Naive B cell (primary cell): Measurements from ENCODE around the gene ESR2. TPM values are rescaled to one million over a fixed set of nuclear protein-coding genes. Genes with fewer than 3 reads are reported as not detected.

Experiments
- ATAC-seq, 2 donors: fragments of 150-1000 bp; cut with Tn5 transposase; 2 replicates each; pipeline ENCODE4 v1.10.0; 2021; ENCODE audit warnings: low read depth in 2 of 2, mild to moderate bottlenecking in 2 of 2, moderate library complexity in 2 of 2
- DNase-seq: peaks from one replicate; pipeline ENCODE4 v3.0.0; 2022
- H3K27ac Mint-ChIP-seq, 6 donors: one replicate each; pipeline ENCODE4 v1.8.0; 2020 to 2022; ENCODE audit warnings: mild to moderate bottlenecking in 6 of 6, mixed read lengths in 6 of 6, moderate library complexity in 5 of 6, inconsistent platforms in 2 of 6
- H3K27me3 Mint-ChIP-seq, 3 donors: one replicate each; pipeline ENCODE4 v1.8.0; 2021 to 2022; ENCODE audit warnings: mixed read lengths in 3 of 3, mild to moderate bottlenecking in 1 of 3
- H3K36me3 Mint-ChIP-seq, 2 donors: one replicate each; pipeline ENCODE4 v1.8.0; 2020 to 2022; ENCODE audit warnings: mixed read lengths in 2 of 2, inconsistent platforms in 1 of 2, mild to moderate bottlenecking in 1 of 2
- H3K4me1 Mint-ChIP-seq, 3 donors: one replicate each; pipeline ENCODE4 v1.8.0; 2020 to 2022; ENCODE audit warnings: mixed read lengths in 3 of 3, inconsistent platforms in 1 of 3, mild to moderate bottlenecking in 1 of 3, moderate library complexity in 1 of 3
- H3K4me3 Mint-ChIP-seq, 8 donors: one replicate each; pipeline ENCODE4 v1.8.0; 2020 to 2022; ENCODE audit warnings: mild to moderate bottlenecking in 8 of 8, mixed read lengths in 8 of 8, moderate library complexity in 8 of 8, inconsistent platforms in 2 of 8
- H3K9me3 Mint-ChIP-seq, 7 donors: one replicate each; pipeline ENCODE4 v1.8.0; 2020 to 2022; ENCODE audit warnings: mixed read lengths in 7 of 7, mild to moderate bottlenecking in 5 of 7, inconsistent platforms in 2 of 7, moderate library complexity in 1 of 7
- polyA plus RNA-seq, 6 donors: library from polyadenylated mRNA; unstranded; fragments of 300-500 nt; fragmentation: Illumina TruSeq; gene quantifications; one replicate each; pipeline ENCODE4 v1.2.3, GENCODE V29; 2021; ENCODE audit warnings: low read depth in 6 of 6

ESR2 gene
- polyA plus RNA-seq, 6 donors from 2014 or later, result 1.6 to 7.4 (median 3.2) TPM

- peaks cover 0 to 5% (median 0%) of the 10 kb centered on the region in 7 donors for H3K9me3 Mint-ChIP-seq
Measured at GRCh38 chr14:64098120-64098519, 196.1 kb downstream of the ESR2 start.

GRCh38 chr14:64095620-64096019 lies 198.6 kb downstream of the ESR2 start:
- H3K36me3 Mint-ChIP-seq, result peaks cover 8 to 15% of the 10 kb centered on the region in 2 donors
- peak overlapping the region in 1 of 6 donors; percentile 24 for H3K27ac Mint-ChIP-seq
- H3K27me3 Mint-ChIP-seq, result no peaks in the 10 kb centered on the region
- peaks cover 0 to 5% (median 0%) of the 10 kb centered on the region in 7 donors for H3K9me3 Mint-ChIP-seq
- H3K4me3 Mint-ChIP-seq, result no peak overlapping the region
- peaks cover 0 to under 1% (median 0%) of the 10 kb centered on the region in 3 donors for H3K4me1 Mint-ChIP-seq
- DNase-seq (no peak), ATAC-seq (no peak)

More at GRCh38 chr14:64098120-64098519, 196.1 kb downstream of the ESR2 start:
- Mint-ChIP-seq H3K27me3 (no peaks in the 10 kb centered on the region), H3K4me3 (no peak overlapping the region), H3K4me1 (peaks cover 0 to 4% (median 0%) of the 10 kb centered on the region in 3 donors), H3K27ac (no peak overlapping the region), H3K36me3 (peaks cover 8 to 22% of the 10 kb centered on the region in 2 donors)
- ATAC-seq, result no peak
- no peak for DNase-seq

GRCh38 chr14:64092940-64093339 lies 201.2 kb downstream of the ESR2 start:
- H3K4me1 Mint-ChIP-seq, result no peaks in the 10 kb centered on the region
- H3K27me3 Mint-ChIP-seq, result no peaks in the 10 kb centered on the region
- peaks cover 0 to 5% of the 10 kb centered on the region in 2 donors for H3K36me3 Mint-ChIP-seq
- no peak for ATAC-seq
- no peak overlapping the region for H3K27ac Mint-ChIP-seq
- H3K4me3 Mint-ChIP-seq, result no peak overlapping the region
- no peaks in the 10 kb centered on the region for H3K9me3 Mint-ChIP-seq
- no peak for DNase-seq

- no peaks in the 10 kb centered on the region for H3K27me3 Mint-ChIP-seq
- DNase-seq (no peak), ATAC-seq (no peak)
- H3K27ac Mint-ChIP-seq, result no peak overlapping the region
- no peaks in the 10 kb centered on the region for H3K9me3 Mint-ChIP-seq
- H3K4me3 Mint-ChIP-seq, result no peak overlapping the region
- H3K36me3 Mint-ChIP-seq, result no peaks in the 10 kb centered on the region
- no peaks in the 10 kb centered on the region for H3K4me1 Mint-ChIP-seq
Measured at GRCh38 chr14:64092338-64092737, 201.8 kb downstream of the ESR2 start.

GRCh38 chr14:64091217-64091616 lies 203.0 kb downstream of the ESR2 start:
- no peak overlapping the region for H3K27ac Mint-ChIP-seq
- H3K4me1 Mint-ChIP-seq, result no peaks in the 10 kb centered on the region
- H3K27me3 Mint-ChIP-seq, result no peaks in the 10 kb centered on the region
- no peak overlapping the region for H3K4me3 Mint-ChIP-seq
- no peak for ATAC-seq
- no peak for DNase-seq
- H3K9me3 Mint-ChIP-seq, result no peaks in the 10 kb centered on the region
- no peaks in the 10 kb centered on the region for H3K36me3 Mint-ChIP-seq

- Mint-ChIP-seq H3K36me3 (no peaks in the 10 kb centered on the region), H3K9me3 (no peaks in the 10 kb centered on the region), H3K27ac (no peak overlapping the region), H3K4me3 (no peak overlapping the region), H3K4me1 (no peaks in the 10 kb centered on the region), H3K27me3 (no peaks in the 10 kb centered on the region)
- DNase-seq (no peak), ATAC-seq (no peak)
Measured at GRCh38 chr14:64089920-64090319, 204.3 kb downstream of the ESR2 start.

- DNase-seq, result no peak
- Mint-ChIP-seq H3K9me3 (no peaks in the 10 kb centered on the region), H3K4me1 (no peaks in the 10 kb centered on the region), H3K36me3 (peaks cover 0 to 7% of the 10 kb centered on the region in 2 donors), H3K27me3 (no peaks in the 10 kb centered on the region), H3K27ac (no peak overlapping the region), H3K4me3 (no peak overlapping the region)
- ATAC-seq, result no peak
Measured at GRCh38 chr14:64088647-64088964, 205.6 kb downstream of the ESR2 start.

GRCh38 chr14:64082837-64083236 lies 211.3 kb downstream of the ESR2 start:
- H3K9me3 Mint-ChIP-seq, result no peaks in the 10 kb centered on the region
- no peak overlapping the region for H3K4me3 Mint-ChIP-seq
- peak overlapping the region in 1 of 6 donors; percentile 78 for H3K27ac Mint-ChIP-seq

GRCh38 chr14:64081174-64081746 lies 212.9 kb downstream of the ESR2 start:
- no peak for DNase-seq
- Mint-ChIP-seq H3K27ac (peak overlapping the region in 1 of 6 donors; percentile 44), H3K27me3 (no peaks in the 10 kb centered on the region), H3K4me3 (no peak overlapping the region), H3K36me3 (peaks cover 0 to 19% of the 10 kb centered on the region in 2 donors), H3K4me1 (no peaks in the 10 kb centered on the region), H3K9me3 (no peaks in the 10 kb centered on the region)
- no peak for ATAC-seq

More at GRCh38 chr14:64082837-64083236, 211.3 kb downstream of the ESR2 start:
- no peak for ATAC-seq
- Mint-ChIP-seq H3K36me3 (peaks cover 0 to 19% of the 10 kb centered on the region in 2 donors), H3K4me1 (no peaks in the 10 kb centered on the region), H3K27me3 (no peaks in the 10 kb centered on the region)
- no peak for DNase-seq

- Mint-ChIP-seq H3K4me1 (no peaks in the 10 kb centered on the region), H3K36me3 (peaks cover 0 to 19% of the 10 kb centered on the region in 2 donors), H3K27me3 (no peaks in the 10 kb centered on the region), H3K4me3 (no peak overlapping the region), H3K27ac (no peak overlapping the region), H3K9me3 (no peaks in the 10 kb centered on the region)
- ATAC-seq (no peak), DNase-seq (no peak)
Measured at GRCh38 chr14:64080452-64080851, 213.7 kb downstream of the ESR2 start.

GRCh38 chr14:64075613-64076005 lies 218.6 kb downstream of the ESR2 start:
- DNase-seq, result no peak
- Mint-ChIP-seq H3K27ac (no peak overlapping the region), H3K4me1 (no peaks in the 10 kb centered on the region), H3K9me3 (peaks cover 0 to 1% (median 0%) of the 10 kb centered on the region in 7 donors), H3K27me3 (no peaks in the 10 kb centered on the region), H3K36me3 (peaks cover 0 to 22% of the 10 kb centered on the region in 2 donors), H3K4me3 (no peak overlapping the region)
- ATAC-seq, result no peak

- H3K27ac Mint-ChIP-seq, result peak overlapping the region in 1 of 6 donors; percentile 49
- H3K4me3 Mint-ChIP-seq, result no peak overlapping the region
- no peaks in the 10 kb centered on the region for H3K4me1 Mint-ChIP-seq
- peaks cover 0 to 18% of the 10 kb centered on the region in 2 donors for H3K36me3 Mint-ChIP-seq
- DNase-seq (no peak), ATAC-seq (no peak)
- no peaks in the 10 kb centered on the region for H3K27me3 Mint-ChIP-seq
- H3K9me3 Mint-ChIP-seq, result peaks cover 0 to 1% (median 0%) of the 10 kb centered on the region in 7 donors
Measured at GRCh38 chr14:64074961-64075612, 219.1 kb downstream of the ESR2 start.

- peaks cover 0 to 12% of the 10 kb centered on the region in 2 donors for H3K36me3 Mint-ChIP-seq
- ATAC-seq (no peak), DNase-seq (no peak)
- H3K27me3 Mint-ChIP-seq, result no peaks in the 10 kb centered on the region
- H3K4me3 Mint-ChIP-seq, result no peak overlapping the region
- H3K9me3 Mint-ChIP-seq, result peaks cover 0 to 1% (median 0%) of the 10 kb centered on the region in 7 donors
- no peaks in the 10 kb centered on the region for H3K4me1 Mint-ChIP-seq
- peak overlapping the region in 1 of 6 donors; percentile 56 for H3K27ac Mint-ChIP-seq
Measured at GRCh38 chr14:64069634-64070359, 224.4 kb downstream of the ESR2 start.

GRCh38 chr14:64064447-64064846 lies 229.7 kb downstream of the ESR2 start:
- Mint-ChIP-seq H3K27me3 (no peaks in the 10 kb centered on the region), H3K4me1 (no peaks in the 10 kb centered on the region), H3K27ac (no peak overlapping the region), H3K36me3 (peaks cover 0 to 7% of the 10 kb centered on the region in 2 donors), H3K9me3 (no peaks in the 10 kb centered on the region), H3K4me3 (no peak overlapping the region)
- ATAC-seq, result no peak
- DNase-seq, result no peak
